ENCODE data around the gene CACNA1D.
"Not testable (repeated sequence)": the region's sequence is repeated elsewhere in the genome, so short reads cannot be mapped to it uniquely, and the experiment has no call there.

The CACNA1D gene

DNA sequence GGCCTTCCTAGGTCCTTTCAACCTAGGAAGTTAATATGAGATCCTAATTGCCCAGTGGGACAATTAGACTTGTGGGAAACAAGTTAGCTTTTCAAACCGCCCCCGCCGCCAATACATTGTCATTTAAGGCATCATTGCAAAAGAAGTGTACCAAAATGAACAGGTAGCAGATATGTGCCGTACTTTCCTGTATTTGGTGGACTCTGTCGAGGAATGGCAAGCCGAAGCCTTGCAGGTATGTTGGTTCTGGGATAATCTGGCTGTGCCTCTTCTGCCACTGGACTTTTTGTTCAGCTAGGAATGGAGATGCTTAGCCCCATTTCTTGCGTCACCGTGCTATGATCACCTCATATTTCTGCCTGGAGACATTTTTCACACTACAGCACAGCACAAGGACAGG lies 157.5 kb downstream of the CACNA1D start:
- DNase-seq (ENCODE audit: low read depth in 2 of 2): no peak

DNA sequence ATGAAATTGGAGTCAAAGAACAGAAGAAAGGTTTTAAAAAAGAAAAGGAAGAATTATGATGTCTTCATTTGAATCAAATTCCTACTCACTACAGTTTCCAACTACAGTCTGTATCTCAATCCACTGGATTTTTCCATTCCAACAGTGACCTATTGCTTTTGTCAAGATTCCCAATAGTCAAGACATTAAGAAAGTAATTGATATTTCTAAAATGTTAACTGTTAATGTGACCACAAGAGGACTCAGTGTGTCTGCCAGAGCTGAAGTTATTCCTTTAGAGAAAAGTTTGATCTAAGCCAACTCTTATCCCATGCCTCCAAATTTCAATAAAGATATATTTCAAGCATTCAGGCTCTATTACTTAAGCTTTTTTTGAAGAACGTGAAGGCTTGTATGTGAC lies 163.2 kb downstream of the CACNA1D start:
- no peak for DNase-seq (ENCODE audit: low read depth in 2 of 2)

DNA sequence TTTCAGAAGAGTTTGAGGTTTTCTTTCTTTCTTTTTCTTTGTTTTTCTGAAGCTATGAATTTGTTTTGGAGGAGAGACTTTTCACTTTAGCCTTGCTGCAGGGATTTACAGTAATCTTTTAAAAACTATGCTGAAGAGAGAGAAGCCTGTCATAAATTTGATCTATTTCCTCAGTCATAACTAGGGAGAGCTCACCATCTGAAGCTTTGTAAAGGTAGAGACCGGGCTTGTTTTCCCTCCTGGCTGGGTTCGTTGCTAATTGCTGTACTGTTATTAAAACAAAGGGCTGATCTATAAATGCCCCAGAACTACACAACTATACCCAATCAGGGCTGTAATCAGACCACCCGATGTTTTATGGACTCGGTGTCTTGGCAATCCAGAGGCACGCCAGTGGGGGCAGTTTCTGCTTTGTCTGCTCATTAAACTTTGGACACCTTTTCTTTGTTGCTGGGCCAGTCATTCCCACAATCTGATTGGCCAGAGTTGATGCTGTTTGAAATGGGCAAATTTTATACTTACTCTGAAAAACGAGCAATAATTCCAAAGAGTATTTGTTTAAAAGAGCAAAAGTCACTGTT lies 164.3 kb downstream of the CACNA1D start:
- DNase-seq (ENCODE audit: low read depth in 2 of 2): no peak

GRCh38 chr3:53659996-53660395 lies 165.6 kb downstream of the CACNA1D start:
- no peak for DNase-seq (ENCODE audit: low read depth in 2 of 2)

- DNase-seq (ENCODE audit: low read depth in 2 of 2): no peak
These were observed 167.1 kb downstream of the CACNA1D start for GRCh38 chr3:53661480-53661879.

GRCh38 chr3:53664812-53665211 lies 170.4 kb downstream of the CACNA1D start:
- DNase-seq (ENCODE audit: low read depth in 2 of 2): not testable (repeated sequence)

GRCh38 chr3:53665608-53666425 lies 171.4 kb downstream of the CACNA1D start:
- no peak for DNase-seq (ENCODE audit: low read depth in 2 of 2)

- DNase-seq (ENCODE audit: low read depth in 2 of 2): no peak
These were observed 174.5 kb downstream of the CACNA1D start for GRCh38 chr3:53668872-53669271.

GRCh38 chr3:53670721-53671120 lies 176.3 kb downstream of the CACNA1D start:
- DNase-seq (ENCODE audit: low read depth in 2 of 2): no peak

- no peak for DNase-seq (ENCODE audit: low read depth in 2 of 2)
These were observed 177.0 kb downstream of the CACNA1D start for GRCh38 chr3:53671192-53671960.

DNA sequence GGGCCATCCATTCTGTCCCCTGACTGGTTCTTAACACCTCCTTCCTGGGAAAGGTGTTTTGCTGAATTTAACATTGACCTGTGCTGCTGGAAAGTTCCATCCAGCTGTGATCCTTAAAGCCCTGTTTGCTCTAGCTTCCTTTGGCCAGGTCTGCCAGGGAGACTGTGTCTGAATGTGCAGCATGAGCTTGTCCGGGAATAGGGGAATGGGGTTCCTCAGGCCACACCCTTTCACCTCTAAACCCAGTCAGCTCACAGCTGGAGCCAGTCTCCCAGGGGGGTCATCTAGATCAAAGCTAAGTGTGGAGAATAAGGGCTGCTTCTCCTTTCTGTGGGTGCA lies 177.5 kb downstream of the CACNA1D start:
- no peak for DNase-seq (ENCODE audit: low read depth in 2 of 2)

DNA sequence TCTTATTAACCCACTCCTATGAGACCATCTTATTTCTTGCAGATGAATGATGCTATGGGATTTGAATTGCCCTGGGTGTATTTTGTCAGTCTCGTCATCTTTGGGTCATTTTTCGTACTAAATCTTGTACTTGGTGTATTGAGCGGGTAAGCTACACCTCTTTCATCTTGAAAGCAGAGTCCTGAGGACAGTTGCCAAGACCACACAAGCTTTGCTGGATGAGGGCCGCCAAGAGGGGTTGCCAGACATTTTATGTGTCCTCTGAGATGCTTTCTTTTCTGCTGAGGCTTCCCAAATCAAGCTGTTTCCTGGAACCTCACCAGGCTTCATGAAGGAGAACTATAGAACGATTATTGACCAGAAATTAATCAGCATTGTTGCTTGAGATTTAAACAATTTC lies 178.6 kb downstream of the CACNA1D start:
- no peak for DNase-seq (ENCODE audit: low read depth in 2 of 2)

DNA sequence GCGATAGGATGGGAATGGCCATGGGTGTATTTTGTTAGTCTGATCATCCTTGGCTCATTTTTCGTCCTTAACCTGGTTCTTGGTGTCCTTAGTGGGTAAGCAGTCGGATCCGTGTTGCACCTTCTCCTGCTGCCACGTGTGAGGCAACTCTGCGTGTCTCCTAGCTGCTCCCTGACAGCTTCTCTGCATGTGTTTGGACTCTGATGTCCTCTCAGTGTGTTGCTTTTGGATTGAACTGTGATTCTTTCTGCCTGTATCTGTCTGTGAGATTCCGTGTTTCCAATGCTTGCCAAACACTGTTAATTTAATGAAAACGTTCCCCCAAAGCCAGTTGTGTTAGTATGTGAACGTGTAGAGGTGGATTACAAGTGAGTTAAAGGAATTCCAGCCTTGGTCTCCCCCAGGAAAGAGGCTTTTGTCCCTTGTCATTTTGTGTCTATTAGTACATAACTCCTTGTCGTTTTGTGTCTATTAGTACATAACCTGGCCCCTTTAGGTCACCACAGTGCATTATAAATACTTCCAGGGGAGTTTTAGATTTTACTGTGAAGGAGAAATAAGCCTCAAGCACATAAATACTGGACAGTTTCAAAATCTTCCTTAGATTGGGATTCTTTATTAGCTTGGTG lies 179.4 kb downstream of the CACNA1D start:
- DNase-seq (ENCODE audit: low read depth in 2 of 2): no peak

DNA sequence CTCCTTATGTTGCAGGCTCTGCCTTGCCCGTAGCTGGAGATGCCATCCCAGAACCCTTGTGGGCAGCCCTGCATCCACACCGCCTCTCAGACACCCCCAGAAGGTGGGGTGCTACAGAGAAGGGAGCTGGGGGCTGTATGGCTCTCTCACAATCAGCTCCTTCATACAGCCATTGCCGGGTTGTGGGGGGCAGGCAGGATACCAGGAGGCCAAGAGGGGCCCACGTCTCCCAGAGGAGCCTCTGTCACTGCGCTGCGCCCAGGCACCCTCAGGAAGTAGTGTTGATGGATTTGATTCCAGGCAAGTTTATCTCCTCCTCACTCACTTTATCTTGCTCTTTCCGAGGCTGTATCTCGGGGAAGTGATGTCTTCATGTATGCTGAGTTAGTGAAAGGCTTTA lies 180.2 kb downstream of the CACNA1D start:
- DNase-seq (ENCODE audit: low read depth in 2 of 2): no peak

DNA sequence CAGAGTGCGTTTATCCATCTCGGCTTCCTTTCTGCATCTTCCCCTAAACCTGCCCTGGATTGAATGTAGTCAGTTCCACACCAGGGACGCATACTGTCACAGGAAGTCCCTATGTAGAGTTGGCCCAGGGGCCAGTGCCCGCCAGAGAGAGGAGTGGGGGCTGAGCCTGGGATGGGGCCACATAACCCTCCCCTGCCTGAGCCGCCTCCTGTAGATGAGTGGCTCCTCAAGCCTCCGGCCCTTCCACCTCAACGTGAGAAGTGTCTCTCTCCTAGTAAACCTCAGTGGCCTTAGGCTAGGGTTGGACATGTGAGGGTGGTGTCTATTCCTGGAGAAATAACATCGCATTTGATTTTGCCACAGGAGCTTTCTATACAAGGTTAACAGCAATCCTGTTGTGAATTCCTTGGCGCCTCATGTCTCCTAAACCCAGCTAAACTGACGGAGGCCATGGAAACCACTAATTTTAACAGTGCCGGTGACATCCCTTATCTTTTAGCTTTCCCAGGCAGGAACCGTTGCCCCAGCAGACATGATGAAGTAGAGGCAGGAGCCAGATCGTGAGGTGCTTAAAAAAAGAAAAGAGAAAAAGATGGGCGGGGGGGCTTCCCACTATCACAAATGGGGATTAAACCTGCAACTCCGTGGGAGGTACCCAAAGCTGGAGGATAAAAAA lies 180.7 kb downstream of the CACNA1D start:
- no peak for DNase-seq (ENCODE audit: low read depth in 2 of 2)

- DNase-seq (ENCODE audit: low read depth in 2 of 2): no peak
These were observed 181.5 kb downstream of the CACNA1D start for GRCh38 chr3:53675942-53676341.

GRCh38 chr3:53677413-53677812 lies 183.0 kb downstream of the CACNA1D start:
- no peak for DNase-seq (ENCODE audit: low read depth in 2 of 2)

- no peak for DNase-seq (ENCODE audit: low read depth in 2 of 2)
These were observed 185.6 kb downstream of the CACNA1D start for GRCh38 chr3:53680028-53680427.

DNA sequence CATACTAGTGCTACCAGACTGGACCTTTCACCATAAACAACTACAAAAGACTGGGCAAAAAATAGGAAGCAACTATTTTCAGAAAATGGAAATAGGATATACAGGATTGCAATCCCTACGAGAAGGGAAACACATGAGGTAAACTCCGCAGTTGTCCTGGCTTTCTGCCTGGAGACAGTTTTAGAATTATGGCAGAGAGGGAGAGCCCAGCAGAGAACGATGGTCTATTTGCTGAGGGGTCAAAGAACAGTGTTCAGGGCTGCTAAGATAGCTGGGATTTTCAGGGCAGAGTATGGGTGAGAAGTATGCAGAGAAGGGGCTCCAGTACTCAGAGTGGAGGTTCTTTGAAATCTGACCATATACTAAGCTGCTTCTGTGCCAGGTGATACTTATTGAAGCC lies 188.4 kb downstream of the CACNA1D start:
- DNase-seq (ENCODE audit: low read depth in 2 of 2): no peak

DNA sequence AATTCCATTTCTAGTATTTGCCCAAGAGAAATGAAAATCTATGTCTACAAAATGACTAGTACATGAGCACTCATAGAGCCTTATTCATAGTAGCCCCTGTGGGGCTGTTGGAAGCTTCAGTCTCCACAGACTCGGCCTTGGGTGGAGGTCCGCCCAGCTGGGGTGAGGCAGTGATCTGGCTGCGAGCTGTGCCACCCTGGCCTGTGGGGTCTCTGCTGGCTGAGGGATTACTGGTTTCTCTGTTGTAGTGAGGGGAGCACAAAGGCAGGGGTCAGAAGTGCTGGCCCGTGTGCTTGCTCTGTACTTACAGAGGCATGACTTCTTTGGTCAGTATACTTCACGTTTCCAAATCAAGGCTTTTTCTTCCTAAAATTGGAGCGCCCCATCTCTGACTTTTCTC lies 193.7 kb downstream of the CACNA1D start:
- no peak for DNase-seq (ENCODE audit: low read depth in 2 of 2)

DNA sequence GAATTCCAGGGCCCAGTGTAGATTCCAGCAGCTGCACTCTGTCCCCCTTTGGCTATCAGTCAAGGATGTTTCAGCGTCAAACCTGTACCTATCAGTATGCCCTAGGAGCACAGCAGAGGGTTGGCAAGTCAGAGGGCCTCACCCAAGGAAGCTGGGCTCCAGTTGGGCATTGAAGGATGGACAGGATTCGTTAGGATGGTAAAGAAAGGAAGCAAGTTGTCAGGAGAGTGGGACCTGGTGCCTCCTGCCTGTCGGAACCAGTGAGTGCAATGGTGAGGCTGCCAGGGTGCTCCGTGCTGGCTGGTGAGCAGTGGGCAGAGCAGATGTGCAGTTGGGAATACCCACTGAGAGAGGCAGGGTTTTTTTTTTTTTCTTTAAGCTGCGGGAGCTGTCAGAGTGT lies 194.6 kb downstream of the CACNA1D start:
- no peak for DNase-seq (ENCODE audit: low read depth in 2 of 2)

- no peak for DNase-seq (ENCODE audit: low read depth in 2 of 2)
These were observed 195.3 kb downstream of the CACNA1D start for GRCh38 chr3:53689681-53690080.

Data from fibroblast of skin of left biceps (primary cell).